H1 (cell line): Measurements from ENCODE around the gene ZP2. TPM values are rescaled to one million over a fixed set of nuclear protein-coding genes. Genes with fewer than 3 reads are reported as not detected.

Experiments
- CTCF ChIA-PET: fragments of 300-600 bp; sonication (Branson Sonifier 250); formaldehyde crosslinking; loops from one replicate; lab custom pipeline; 2021; ENCODE audit not compliant: partially characterized antibody; lab: Charles Lee
- POLR2A ChIA-PET: fragments of 300-600 bp; sonication (Branson Sonifier 250); formaldehyde crosslinking; loops from one replicate; lab custom pipeline; 2021; ENCODE audit warnings: inconsistent platforms; ENCODE audit not compliant: partially characterized antibody; lab: Charles Lee
- DNase-seq, 2 experiments: peaks; one replicate each; pipeline versions ENCODE4 v3.0.0 to v3.0.0-alpha.2; 2010 to 2022; ENCODE audit warnings: low spot score in 2 of 2, low read depth in 1 of 2, mixed read lengths in 1 of 2
- FAIRE-seq: peaks from 2 replicates; lab custom pipeline; 2011; peaks lifted over from hg19 to GRCh38; lab: Jason Lieb, UNC
- H2AFZ ChIP-seq: 2 replicates; pipeline ENCODE4 v1.8.1; 2012; ENCODE audit warnings: low read length, inconsistent platforms
- H2AK5ac ChIP-seq: 2 replicates; pipeline ENCODE4 v1.6.1; 2013; ENCODE audit warnings: low read depth, low read length
- H2BK120ac ChIP-seq: replicated peaks from 2 replicates; pipeline ENCODE3; 2013; ENCODE audit warnings: low read depth, low read length, inconsistent platforms
- H2BK12ac ChIP-seq: 2 replicates; pipeline ENCODE4 v1.6.1; 2013; ENCODE audit warnings: low read depth, low read length
- H2BK15ac ChIP-seq: 2 replicates; pipeline ENCODE4 v1.6.1; 2013; ENCODE audit warnings: low read length
- H2BK20ac ChIP-seq: 2 replicates; pipeline ENCODE4 v1.6.1; 2013; ENCODE audit warnings: low read length
- H2BK5ac ChIP-seq: 2 replicates; pipeline ENCODE4 v1.6.1; 2013; ENCODE audit warnings: low read depth, low read length
- H3K14ac ChIP-seq: 2 replicates; pipeline ENCODE4 v1.6.1; 2013; ENCODE audit warnings: inconsistent platforms; ENCODE audit not compliant: insufficient read length
- H3K18ac ChIP-seq: 2 replicates; pipeline ENCODE4 v1.6.1; 2013; ENCODE audit warnings: low read length; ENCODE audit errors: extremely low read depth
- H3K23ac ChIP-seq: 2 replicates; pipeline ENCODE4 v1.6.1; 2013; ENCODE audit warnings: inconsistent platforms; ENCODE audit not compliant: insufficient read length
- H3K23me2 ChIP-seq: 2 replicates; pipeline ENCODE4 v1.6.1; 2013; ENCODE audit warnings: low read depth, low read length
- H3K27ac ChIP-seq: 2 replicates; pipeline ENCODE4 v1.6.1; 2011; ENCODE audit warnings: low read depth, low read length, inconsistent platforms
- H3K27me3 ChIP-seq, 4 experiments: replicated peaks in 1 of 4; 1 replicate in 1 of 4; 2 replicates in 3 of 4; pipeline versions ENCODE4 v1.6.1 to v1.8.1; 2011 to 2013; ENCODE audit warnings: low read length in 3 of 4, mild to moderate bottlenecking in 3 of 4, inconsistent platforms in 2 of 4, mixed read lengths in 2 of 4, moderate library complexity in 1 of 4; ENCODE audit not compliant: control insufficient read depth in 3 of 4, insufficient read depth in 3 of 4; ENCODE audit errors: extremely low read depth in 1 of 4
- H3K36me3 ChIP-seq, 4 experiments: 2 replicates each; pipeline versions ENCODE4 v1.6.1 to v1.8.1; 2011 to 2013; ENCODE audit warnings: mild to moderate bottlenecking in 4 of 4, low read length in 3 of 4, moderate library complexity in 2 of 4, control low read depth in 1 of 4, inconsistent platforms in 1 of 4; ENCODE audit not compliant: insufficient read depth in 4 of 4, control insufficient read depth in 2 of 4
- H3K4ac ChIP-seq: replicated peaks from 2 replicates; pipeline ENCODE3; 2013; ENCODE audit warnings: low read length, low read depth, mixed read lengths, inconsistent platforms; ENCODE audit not compliant: insufficient read length
- H3K4me1 ChIP-seq, 4 experiments: replicated peaks in 1 of 4; 1 replicate in 1 of 4; 2 replicates in 3 of 4; pipeline versions ENCODE4 v1.6.1 to v1.8.1; 2011 to 2013; ENCODE audit warnings: low read length in 3 of 4, inconsistent platforms in 2 of 4, mixed read lengths in 1 of 4; ENCODE audit not compliant: insufficient read depth in 4 of 4, control insufficient read depth in 3 of 4
- H3K4me2 ChIP-seq, 2 experiments: 2 replicates each; pipeline versions ENCODE4 v1.6.1 to v1.8.1; 2011 to 2013; ENCODE audit warnings: low read depth in 2 of 2, low read length in 2 of 2, control low read depth in 1 of 2, inconsistent platforms in 1 of 2, mild to moderate bottlenecking in 1 of 2; ENCODE audit not compliant: insufficient read depth in 1 of 2
- H3K4me3 ChIP-seq, 4 experiments: fragments of 200-600, 300-600 bp in 1 of 4; sonication (generic), shearing (Covaris generic), sonication (Bioruptor Twin) in 1 of 4; 2 replicates each; pipeline versions ENCODE4 v1.5.1 to v1.8.1; 2011 to 2016; ENCODE audit warnings: low read length in 4 of 4, low read depth in 3 of 4, control low read depth in 2 of 4, inconsistent platforms in 2 of 4, mild to moderate bottlenecking in 2 of 4, mixed read lengths in 1 of 4, moderate library complexity in 1 of 4; ENCODE audit not compliant: insufficient read depth in 2 of 4; ENCODE audit errors: extremely low read depth in 1 of 4
- H3K56ac ChIP-seq: replicated peaks from 2 replicates; pipeline ENCODE3; 2013; ENCODE audit warnings: low read depth, mild to moderate bottlenecking, mixed read lengths, low read length, inconsistent platforms; ENCODE audit not compliant: insufficient read length
- H3K79me1 ChIP-seq: 2 replicates; pipeline ENCODE4 v1.6.1; 2013; ENCODE audit warnings: low read depth, low read length, control low read depth
- H3K79me2 ChIP-seq, 2 experiments: 2 replicates each; pipeline versions ENCODE4 v1.6.1 to v1.8.1; 2012 to 2013; ENCODE audit warnings: low read length in 2 of 2, mild to moderate bottlenecking in 2 of 2, inconsistent platforms in 1 of 2; ENCODE audit not compliant: insufficient read depth in 2 of 2, control insufficient read depth in 1 of 2
- H3K9ac ChIP-seq, 4 experiments: replicated peaks in 1 of 4; 1 replicate in 1 of 4; 2 replicates in 3 of 4; pipeline versions ENCODE4 v1.6.1 to v1.8.1; 2011 to 2013; ENCODE audit warnings: low read depth in 3 of 4, low read length in 3 of 4, control low read depth in 2 of 4, mild to moderate bottlenecking in 2 of 4, moderate library complexity in 2 of 4, inconsistent platforms in 1 of 4; ENCODE audit errors: extremely low read depth in 1 of 4
- H3K9me3 ChIP-seq, 2 experiments: 2 replicates each; pipeline versions ENCODE4 v1.6.1 to v1.8.1; 2012 to 2013; ENCODE audit warnings: mild to moderate bottlenecking in 2 of 2, moderate library complexity in 2 of 2, control low read depth in 1 of 2, inconsistent platforms in 1 of 2, low read depth in 1 of 2, low read length in 1 of 2, mixed read lengths in 1 of 2; ENCODE audit not compliant: insufficient read depth in 2 of 2
- H4K20me1 ChIP-seq, 2 experiments: replicated peaks in 1 of 2; 2 replicates each; pipeline versions ENCODE3 to v1.8.1; 2011 to 2013; ENCODE audit warnings: inconsistent platforms in 2 of 2, low read length in 2 of 2, mild to moderate bottlenecking in 1 of 2; ENCODE audit not compliant: insufficient read depth in 2 of 2, control insufficient read depth in 1 of 2
- H4K5ac ChIP-seq: 2 replicates; pipeline ENCODE4 v1.6.1; 2013; ENCODE audit warnings: low read length, low read depth, mixed read lengths, inconsistent platforms; ENCODE audit not compliant: insufficient read length
- H4K8ac ChIP-seq: 2 replicates; pipeline ENCODE4 v1.8.0; 2013; ENCODE audit warnings: mild to moderate bottlenecking, moderate library complexity, low read length, inconsistent platforms; ENCODE audit not compliant: insufficient read depth; ENCODE audit errors: extremely low read depth
- H4K91ac ChIP-seq: replicated peaks from 2 replicates; pipeline ENCODE3; 2013; ENCODE audit warnings: low read length, mixed read lengths, inconsistent platforms; ENCODE audit not compliant: insufficient read length
- CBX5 ChIP-seq: fragments of 300-800, 300-1000 bp; sonication (generic); IDR thresholded peaks from 2 replicates; pipeline ENCODE4 v1.7.1; 2016; ENCODE audit warnings: antibody characterized with exemption, low read length, low read depth
- GTF2F1 ChIP-seq: IDR thresholded peaks from 2 replicates; pipeline ENCODE4 v1.6.1; 2012; ENCODE audit warnings: low read depth, low read length, improper control_type of control experiment, borderline replicate concordance
- HDAC2 ChIP-seq, 2 experiments: fragments of 300-600 bp in 1 of 2; sonication (generic) in 1 of 2; IDR thresholded peaks; 2 replicates each; pipeline ENCODE4 v1.6.1; 2011 to 2012; ENCODE audit warnings: low read depth in 2 of 2, low read length in 2 of 2, mild to moderate bottlenecking in 2 of 2, moderate library complexity in 2 of 2, borderline replicate concordance in 1 of 2, inconsistent platforms in 1 of 2
- KDM4A ChIP-seq: IDR thresholded peaks from one replicate; pipeline ENCODE4 v1.7.1; 2012; ENCODE audit warnings: low read depth, mild to moderate bottlenecking, moderate library complexity, low read length, inconsistent platforms; ENCODE audit not compliant: severe bottlenecking
- POLR2AphosphoS5 ChIP-seq: IDR thresholded peaks from 2 replicates; pipeline ENCODE4 v1.6.1; 2011; ENCODE audit warnings: low read depth, low read length
- POU5F1 ChIP-seq: IDR thresholded peaks from 2 replicates; pipeline ENCODE4 v1.6.1; 2011; ENCODE audit warnings: low read depth, mild to moderate bottlenecking, low read length, moderate library complexity
- SAP30 ChIP-seq: fragments of 300-600 bp; sonication (generic); IDR thresholded peaks from 2 replicates; pipeline ENCODE4 v1.7.1; 2012; ENCODE audit warnings: low read length, moderate library complexity, mild to moderate bottlenecking, inconsistent platforms; ENCODE audit not compliant: insufficient read depth, insufficient replicate concordance
- SP4 ChIP-seq: IDR thresholded peaks from 2 replicates; pipeline ENCODE4 v1.6.1; 2012; ENCODE audit warnings: low read length, inconsistent platforms
- TCF12 ChIP-seq: IDR thresholded peaks from 2 replicates; pipeline ENCODE4 v1.6.1; 2011; ENCODE audit warnings: low read depth, mild to moderate bottlenecking, low read length
- TEAD4 ChIP-seq: IDR thresholded peaks from 2 replicates; pipeline ENCODE4 v1.6.1; 2012; ENCODE audit warnings: low read depth, low read length, inconsistent platforms, mixed read lengths
- YY1 ChIP-seq: IDR thresholded peaks from 2 replicates; pipeline ENCODE4 v1.6.1; 2011; ENCODE audit warnings: low read depth, mild to moderate bottlenecking, low read length
- WGBS, 2 experiments: shearing (Covaris generic) in 1 of 2; methylation state at CpG; one replicate each; pipeline versions ENCODE4 v1.1.6 to v1.1.7; 2013 to 2015; ENCODE audit warnings: low lambda C conversion rate in 2 of 2, mixed read lengths in 2 of 2, inconsistent platforms in 1 of 2, low coverage in 1 of 2, missing lambda C conversion rate in 1 of 2; ENCODE audit not compliant: insufficient replicate concordance in 2 of 2, insufficient coverage in 1 of 2, insufficient read length in 1 of 2; ENCODE audit errors: extremely low coverage in 1 of 2, missing lambda C conversion rate in 1 of 2; 5-methylcytosine and 5-hydroxymethylcytosine counted together
- polyA plus RNA-seq, 7 experiments: library from polyadenylated mRNA; depleted of rRNA in 3 of 7; stranded (reverse) in 5 of 7; unstranded in 2 of 7; fragments of >200 nt in 5 of 7; fragments of 200-250 nt in 2 of 7; gene quantifications; 1 replicate in 5 of 7; 2 replicates in 1 of 7; 4 replicates in 1 of 7; pipeline versions ENCODE4 v1.2.1 to v1.2.3, GENCODE V29; 2011 to 2013; ENCODE audit warnings: missing spikeins in 2 of 7, mixed read lengths in 2 of 7
- total RNA-seq: library from RNA; stranded (reverse); fragmentation: NEBNext Ultra II Directional; extraction: Animal tissue kit (Norgen Biotek cat#: 25700); gene quantifications from 2 replicates; pipeline ENCODE4 v1.2.1, GENCODE V29; 2021

Gene ZP2
- total and polyA plus RNA-seq, 2 of the 8 experiments (the other 6 are each of a cell fraction or from before 2014, with no cell fraction given) = not detected

GRCh38 chr16:21150375-21151001 lies 60.9 kb downstream of the ZP2 start, which contains the start of gene DNAH3:
DNAH3 (minus strand) TSS chr16:21150846; CDS start chr16:21150319, 527 bp downstream.
- Histone ChIP-seq H3K56ac (no peak within 1 kb of the TSS), H3K4me3 (no peak within 1 kb of the TSS), H2BK15ac (no peak within 1 kb of the TSS; the same call in 1 of the 2 replicates), H2AFZ (no peak within 1 kb of the TSS), H4K20me1 (no peaks in the 10 kb centered on the region), H3K36me3 (no peaks in the 10 kb centered on the region), H3K23me2 (peaks cover 1% of the 10 kb centered on the region; the same call in 1 of the 2 replicates), H2AK5ac (no peak within 1 kb of the TSS), H4K91ac (no peak within 1 kb of the TSS), H3K9ac (no peak within 1 kb of the TSS), H4K5ac (no peak within 1 kb of the TSS), H3K9me3 (no peaks in the 10 kb centered on the region), H3K14ac (no peak within 1 kb of the TSS), H3K79me2 (no peaks in the 10 kb centered on the region), H2BK5ac (no peak within 1 kb of the TSS), H3K23ac (no peak within 1 kb of the TSS), H3K4ac (no peak within 1 kb of the TSS), H3K4me2 (no peak within 1 kb of the TSS), H4K8ac (no peak within 1 kb of the TSS), H2BK20ac (no peak within 1 kb of the TSS), H3K79me1 (no peaks in the 10 kb centered on the region), H3K18ac (no peak within 1 kb of the TSS), H3K27me3 (no peaks in the 10 kb centered on the region), H3K4me1 (no peaks in the 10 kb centered on the region), H2BK12ac (no peak within 1 kb of the TSS), H2BK120ac (no peak within 1 kb of the TSS), H3K27ac (no peak within 1 kb of the TSS)
- POLR2A ChIA-PET = no interaction called here
- no peak for DNase-seq
- 90% methylated on average over 8 of the region's 8 CpGs; no CpG with 5 or more reads in 1 of the 2 experiments for WGBS, 2 experiments
- CTCF ChIA-PET = interaction anchor here (0.6 to 1.8 kb wide), 3 partner anchors 9 to 1179 kb away, joined by 4 to 5 read pairs (median 5); no protein-coding TSS in a partner anchor
- no peak for FAIRE-seq
- TF ChIP-seq GTF2F1 (no peak), POLR2AphosphoS5 (no peak), YY1 (no peak), CBX5 (no peak), TEAD4 (no peak), SAP30 (no peak), TCF12 (no peak), POU5F1 (no peak), HDAC2 (IDR thresholded peaks at IDR 0.05; ENCODE audit: borderline replicate concordance in 1 of 2, low read depth in 2 of 2, low read length in 2 of 2) (no peak), SP4 (no peak), KDM4A (no peak)
